Epithelial cell of esophagus (primary cell): Measurements from ENCODE around the gene GBP5.
"Not testable (repeated sequence)": the region's sequence is repeated elsewhere in the genome, so short reads cannot be mapped to it uniquely, and the experiment has no call there.

Source experiments
- DNase-seq: peaks from one replicate; pipeline ENCODE4 v3.0.0; 2010; ENCODE audit warnings: low read depth
- H3K4me3 ChIP-seq: 2 replicates; pipeline ENCODE4 v1.5.1; 2011; ENCODE audit warnings: mild to moderate bottlenecking, low read length, control low read depth
- TF ChIP-seq, protein P1 (sequence below): IDR thresholded peaks from 2 replicates; pipeline ENCODE4 v1.5.1; 2011; ENCODE audit warnings: low read depth, mild to moderate bottlenecking, low read length, control low read depth, inconsistent platforms; ENCODE audit not compliant: insufficient read depth; ENCODE audit errors: missing control alignments

GBP5 gene

GRCh38 chr1:89306273-89306672 lies 33.6 kb upstream of the GBP5 start:
- TF ChIP-seq, protein P1, sequence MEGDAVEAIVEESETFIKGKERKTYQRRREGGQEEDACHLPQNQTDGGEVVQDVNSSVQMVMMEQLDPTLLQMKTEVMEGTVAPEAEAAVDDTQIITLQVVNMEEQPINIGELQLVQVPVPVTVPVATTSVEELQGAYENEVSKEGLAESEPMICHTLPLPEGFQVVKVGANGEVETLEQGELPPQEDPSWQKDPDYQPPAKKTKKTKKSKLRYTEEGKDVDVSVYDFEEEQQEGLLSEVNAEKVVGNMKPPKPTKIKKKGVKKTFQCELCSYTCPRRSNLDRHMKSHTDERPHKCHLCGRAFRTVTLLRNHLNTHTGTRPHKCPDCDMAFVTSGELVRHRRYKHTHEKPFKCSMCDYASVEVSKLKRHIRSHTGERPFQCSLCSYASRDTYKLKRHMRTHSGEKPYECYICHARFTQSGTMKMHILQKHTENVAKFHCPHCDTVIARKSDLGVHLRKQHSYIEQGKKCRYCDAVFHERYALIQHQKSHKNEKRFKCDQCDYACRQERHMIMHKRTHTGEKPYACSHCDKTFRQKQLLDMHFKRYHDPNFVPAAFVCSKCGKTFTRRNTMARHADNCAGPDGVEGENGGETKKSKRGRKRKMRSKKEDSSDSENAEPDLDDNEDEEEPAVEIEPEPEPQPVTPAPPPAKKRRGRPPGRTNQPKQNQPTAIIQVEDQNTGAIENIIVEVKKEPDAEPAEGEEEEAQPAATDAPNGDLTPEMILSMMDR: no peak
- H3K4me3 ChIP-seq: no peak overlapping the region
- DNase-seq: peak; percentile 36

- TF ChIP-seq, protein P1: no peak
- no peak overlapping the region for H3K4me3 ChIP-seq
- DNase-seq: no peak
Observed at GRCh38 chr1:89305493-89305892, 32.8 kb upstream of the GBP5 start.

GRCh38 chr1:89304572-89305230 lies 32.0 kb upstream of the GBP5 start:
- TF ChIP-seq, protein P1: no peak
- no peak for DNase-seq
- H3K4me3 ChIP-seq: no peak overlapping the region

- DNase-seq: no peak
- TF ChIP-seq, protein P1: no peak
- no peak overlapping the region for H3K4me3 ChIP-seq
Observed at GRCh38 chr1:89302697-89303332, 30.2 kb upstream of the GBP5 start.

GRCh38 chr1:89299739-89300463 lies 27.2 kb upstream of the GBP5 start:
- H3K4me3 ChIP-seq, DNase-seq: not testable (repeated sequence)

DNA sequence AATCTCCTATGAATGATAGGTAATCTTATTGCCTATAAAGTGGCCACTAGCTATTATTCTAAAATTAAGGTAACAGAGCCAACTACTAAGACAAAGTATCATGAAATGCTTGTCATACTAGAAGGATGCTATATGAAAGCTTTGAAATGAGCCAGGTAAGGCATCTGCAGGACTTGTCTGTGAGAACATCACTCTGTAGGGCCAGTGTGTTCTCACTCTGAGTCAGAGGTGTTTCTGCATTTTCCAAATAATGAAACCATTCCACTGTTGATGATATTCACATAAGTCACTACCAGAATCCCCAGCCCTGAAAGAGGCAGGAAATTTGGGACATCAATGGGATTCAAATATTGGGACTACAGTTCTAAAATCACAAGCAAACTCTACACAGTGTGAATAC lies 25.8 kb upstream of the GBP5 start:
- TF ChIP-seq, protein P1: no peak
- H3K4me3 ChIP-seq: no peak overlapping the region
- DNase-seq: peak; percentile 68

DNA sequence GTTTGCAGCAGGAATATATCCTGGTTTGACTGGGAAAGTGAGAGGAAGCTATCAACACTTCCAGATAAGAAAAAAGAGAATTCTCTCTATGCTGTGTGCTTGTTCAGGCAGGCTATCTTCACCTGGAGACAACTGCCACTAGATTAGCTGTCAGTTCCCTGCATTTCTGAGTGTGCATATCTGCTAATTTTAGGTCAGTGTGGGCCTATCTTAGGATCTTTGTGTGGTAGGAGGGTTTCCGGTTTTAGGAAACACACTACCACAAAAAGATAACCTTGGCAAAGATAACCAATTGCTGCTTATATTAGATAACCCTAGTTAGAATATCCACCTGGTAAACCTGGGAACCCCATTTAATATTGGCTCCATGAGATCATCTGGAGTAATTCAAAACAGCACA lies 22.5 kb upstream of the GBP5 start:
- no peak overlapping the region for H3K4me3 ChIP-seq
- TF ChIP-seq, protein P1: no peak
- DNase-seq: no peak
